PC-9 (cell line): Measurements from ENCODE around the gene ARGLU1. TPM values are rescaled to one million over a fixed set of nuclear protein-coding genes. Genes with fewer than 3 reads are reported as not detected.

Experiments used
- BruUV-seq: library from RNA; stranded (reverse); fragments of 400-500 nt; replicated peaks from 2 replicates; lab custom pipeline; 2021; lab: Mats Ljungman, UMichigan
- CTCF ChIA-PET: fragments of 300-600 bp; sonication (Branson Sonifier 250); formaldehyde crosslinking; loops from one replicate; lab custom pipeline; 2022; ENCODE audit warnings: antibody characterized with exemption; lab: Charles Lee
- POLR2A ChIA-PET: fragments of 300-600 bp; sonication (Branson Sonifier 250); formaldehyde crosslinking; loops from one replicate; lab custom pipeline; 2022; ENCODE audit warnings: antibody characterized with exemption; ENCODE audit not compliant: unreplicated experiment; lab: Charles Lee
- DNase-seq, 2 experiments: peaks; one replicate each; pipeline versions ENCODE4 v3.0.0 to v3.0.0-alpha.2; 2015 to 2022; ENCODE audit warnings: mixed read lengths in 1 of 2
- H2AFZ ChIP-seq: fragments of 200-600 bp; sonication (generic); 2 replicates; pipeline ENCODE4 v1.8.1; 2017; ENCODE audit warnings: antibody characterized with exemption
- H3F3A ChIP-seq: fragments of 200-600 bp; sonication (generic); 2 replicates; pipeline ENCODE4 v1.8.1; 2017; ENCODE audit warnings: antibody characterized with exemption, mild to moderate bottlenecking, low read depth; ENCODE audit not compliant: insufficient read depth
- H3K27ac ChIP-seq: fragments of 200-600 bp; sonication (generic); 2 replicates; pipeline ENCODE4 v1.6.1; 2016; ENCODE audit warnings: mixed run types
- H3K27me3 ChIP-seq: fragments of 200-600 bp; sonication (generic); 2 replicates; pipeline ENCODE4 v1.6.1; 2016; ENCODE audit warnings: low read depth, mixed run types; ENCODE audit not compliant: insufficient read depth
- H3K36me3 ChIP-seq: fragments of 200-600 bp; sonication (generic); 2 replicates; pipeline ENCODE4 v1.6.1; 2016; ENCODE audit warnings: low read depth, mixed run types
- H3K4me1 ChIP-seq: fragments of 200-600 bp; sonication (generic); replicated peaks from 2 replicates; pipeline ENCODE4 v1.6.1; 2016; ENCODE audit warnings: mixed run types; ENCODE audit not compliant: insufficient read depth
- H3K4me2 ChIP-seq: fragments of 200-600 bp; sonication (generic); 2 replicates; pipeline ENCODE4 v1.6.1; 2017; ENCODE audit warnings: mixed run types
- H3K4me3 ChIP-seq: fragments of 200-600 bp; sonication (generic); 2 replicates; pipeline ENCODE4 v1.6.1; 2016; ENCODE audit warnings: mixed run types
- H3K79me2 ChIP-seq: fragments of 200-600 bp; sonication (generic); 2 replicates; pipeline ENCODE4 v1.6.1; 2017; ENCODE audit warnings: low read depth, mixed run types
- H3K9me2 ChIP-seq: fragments of 200-600 bp; sonication (generic); 2 replicates; pipeline ENCODE4 v1.8.1; 2017; ENCODE audit warnings: mild to moderate bottlenecking; ENCODE audit not compliant: insufficient read depth
- H3K9me3 ChIP-seq: fragments of 200-600 bp; sonication (generic); 2 replicates; pipeline ENCODE4 v1.8.1; 2016; ENCODE audit warnings: low read depth; ENCODE audit not compliant: insufficient read depth
- H4K20me1 ChIP-seq: fragments of 200-600 bp; sonication (generic); 2 replicates; pipeline ENCODE4 v1.8.1; 2017; ENCODE audit not compliant: insufficient read depth
- EZH2 ChIP-seq: fragments of 200-600 bp; sonication (generic); IDR thresholded peaks from 2 replicates; pipeline ENCODE4 v1.8.0; 2017; ENCODE audit warnings: antibody characterized with exemption, low read depth
- intact Hi-C: fragments of 100-400 bp; cut with micrococcal nuclease; formaldehyde crosslinking; loops from one replicate; pipeline ENCODE4 v1.10.0; 2022; ENCODE audit not compliant: unreplicated experiment
- total RNA-seq: library from RNA; stranded (reverse); gene quantifications from 2 replicates; pipeline ENCODE4 v1.2.3, GENCODE V29; 2021
- TF ChIP-seq, protein P1 (sequence below): fragments of 200-600 bp; sonication (generic); conservative IDR thresholded peaks from 2 replicates; pipeline ENCODE4 v1.6.1; 2017; ENCODE audit warnings: mixed run types, antibody characterized with exemption, mild to moderate bottlenecking, moderate library complexity

Gene ARGLU1
- total RNA-seq, 1 experiment from 2014 or later: 89.2 TPM

DNA sequence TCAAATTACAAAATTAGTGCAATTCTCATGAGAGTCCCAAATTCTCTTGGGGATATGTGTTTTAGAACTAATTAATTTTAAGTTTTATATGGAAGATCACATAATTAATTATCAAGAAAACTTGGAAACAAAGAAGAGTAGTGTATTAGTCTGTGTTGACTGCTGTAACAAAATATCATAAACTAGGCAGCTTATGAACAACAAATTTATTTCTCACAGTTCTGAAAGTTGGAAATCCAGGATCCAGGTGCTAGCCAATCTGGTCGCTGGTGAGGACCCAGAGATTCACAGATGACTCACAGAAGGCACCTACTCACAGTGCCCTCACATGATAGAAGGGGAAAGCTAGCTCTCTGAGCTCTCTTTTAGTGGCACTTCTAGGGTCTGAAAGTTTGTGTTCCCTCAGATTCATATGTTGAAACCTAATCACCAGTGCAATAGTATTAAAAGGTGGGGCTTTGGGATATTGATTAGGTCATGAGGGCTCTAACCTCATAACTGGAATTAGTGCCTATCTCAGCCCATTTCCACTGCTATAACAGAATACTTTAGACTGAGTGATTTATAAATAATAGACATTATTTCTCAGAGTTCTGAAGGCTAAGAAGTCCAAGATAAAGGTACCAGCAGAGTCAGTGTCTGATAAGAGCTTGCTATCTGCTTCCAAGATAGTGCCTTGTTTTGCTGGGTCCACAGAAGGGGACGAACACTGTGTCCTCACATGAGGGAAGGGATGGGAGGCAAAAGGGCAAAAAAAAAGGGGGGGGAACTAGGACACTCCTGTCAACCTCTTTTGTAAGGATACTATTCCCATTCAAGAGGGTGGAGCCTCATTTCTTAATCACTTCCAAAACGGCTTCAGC lies 1.5 kb upstream of the ARGLU1 start:
- intact Hi-C loops: loop anchor here (2.0 to 10.0 kb wide), 2 partner anchors 195 to 289 kb away; no protein-coding TSS in a partner anchor
- POLR2A ChIA-PET: no interaction called here
- Histone ChIP-seq H3K9me2 (no peaks in the 10 kb centered on the region), H3K79me2 (peaks cover 35% of the 10 kb centered on the region), H3K4me1 (peaks cover 22% of the 10 kb centered on the region), H3K4me3 (no peak overlapping the region), H3K9me3 (no peaks in the 10 kb centered on the region), H3K27ac (no peak overlapping the region), H3F3A (0 out of 2 replicates have a peak, but pooled peaks cover 3% of the 10 kb centered on the region), H3K36me3 (no peaks in the 10 kb centered on the region), H3K27me3 (no peaks in the 10 kb centered on the region), H4K20me1 (peaks cover 26% of the 10 kb centered on the region), H2AFZ (no peak overlapping the region), H3K4me2 (no peak overlapping the region)
- CTCF ChIA-PET: interaction anchor here (0.6 kb wide), 1 partner anchor 192 kb away, joined by 3 read pairs; no protein-coding TSS in a partner anchor
- no peak for DNase-seq
- BruUV-seq: no TSS peak
- TF ChIP-seq, protein P1, sequence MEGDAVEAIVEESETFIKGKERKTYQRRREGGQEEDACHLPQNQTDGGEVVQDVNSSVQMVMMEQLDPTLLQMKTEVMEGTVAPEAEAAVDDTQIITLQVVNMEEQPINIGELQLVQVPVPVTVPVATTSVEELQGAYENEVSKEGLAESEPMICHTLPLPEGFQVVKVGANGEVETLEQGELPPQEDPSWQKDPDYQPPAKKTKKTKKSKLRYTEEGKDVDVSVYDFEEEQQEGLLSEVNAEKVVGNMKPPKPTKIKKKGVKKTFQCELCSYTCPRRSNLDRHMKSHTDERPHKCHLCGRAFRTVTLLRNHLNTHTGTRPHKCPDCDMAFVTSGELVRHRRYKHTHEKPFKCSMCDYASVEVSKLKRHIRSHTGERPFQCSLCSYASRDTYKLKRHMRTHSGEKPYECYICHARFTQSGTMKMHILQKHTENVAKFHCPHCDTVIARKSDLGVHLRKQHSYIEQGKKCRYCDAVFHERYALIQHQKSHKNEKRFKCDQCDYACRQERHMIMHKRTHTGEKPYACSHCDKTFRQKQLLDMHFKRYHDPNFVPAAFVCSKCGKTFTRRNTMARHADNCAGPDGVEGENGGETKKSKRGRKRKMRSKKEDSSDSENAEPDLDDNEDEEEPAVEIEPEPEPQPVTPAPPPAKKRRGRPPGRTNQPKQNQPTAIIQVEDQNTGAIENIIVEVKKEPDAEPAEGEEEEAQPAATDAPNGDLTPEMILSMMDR: no peak
- TF ChIP-seq EZH2: no peak

- no peaks in the 10 kb centered on the region for H3K9me2 ChIP-seq
- peaks cover 31% of the 10 kb centered on the region for H3K4me1 ChIP-seq
- no peak for DNase-seq
- H4K20me1 ChIP-seq: peaks cover 36% of the 10 kb centered on the region
- H2AFZ ChIP-seq: peak overlapping the region; percentile 83
- no peak for TF ChIP-seq EZH2
- TF ChIP-seq, protein P1: no peak
- CTCF ChIA-PET: interaction anchor here (0.7 kb wide), 1 partner anchor 52 kb away, joined by 6 read pairs; no protein-coding TSS in a partner anchor
- peak overlapping the region; percentile 88 for H3K4me2 ChIP-seq
- H3K27me3 ChIP-seq: no peaks in the 10 kb centered on the region
- intact Hi-C loops: loop anchor here (1.0 to 10.0 kb wide), 3 partner anchors 196 to 350 kb away; no protein-coding TSS in a partner anchor
- H3F3A ChIP-seq: 0 out of 2 replicates have a peak, but pooled peaks cover 4% of the 10 kb centered on the region
- H3K36me3 ChIP-seq: no peaks in the 10 kb centered on the region
- peaks cover 45% of the 10 kb centered on the region for H3K79me2 ChIP-seq
- peak overlapping the region; percentile 69 for H3K4me3 ChIP-seq
- POLR2A ChIA-PET: interaction anchor here (0.7 kb wide), 1 partner anchor 422 kb away, joined by 17 read pairs; no protein-coding TSS in a partner anchor
- BruUV-seq: no TSS peak
- no peaks in the 10 kb centered on the region for H3K9me3 ChIP-seq
- no peak overlapping the region for H3K27ac ChIP-seq
Observed at GRCh38 chr13:106568299-106569003, 514 bp upstream of the ARGLU1 start.
